ENCODE measurements around the gene CCR1. TPM values are rescaled to one million over a fixed set of nuclear protein-coding genes. Genes with fewer than 3 reads are reported as not detected.

Gene CCR1
- total RNA-seq, 1 donor from 2014 or later, result 2.0 TPM

DNA sequence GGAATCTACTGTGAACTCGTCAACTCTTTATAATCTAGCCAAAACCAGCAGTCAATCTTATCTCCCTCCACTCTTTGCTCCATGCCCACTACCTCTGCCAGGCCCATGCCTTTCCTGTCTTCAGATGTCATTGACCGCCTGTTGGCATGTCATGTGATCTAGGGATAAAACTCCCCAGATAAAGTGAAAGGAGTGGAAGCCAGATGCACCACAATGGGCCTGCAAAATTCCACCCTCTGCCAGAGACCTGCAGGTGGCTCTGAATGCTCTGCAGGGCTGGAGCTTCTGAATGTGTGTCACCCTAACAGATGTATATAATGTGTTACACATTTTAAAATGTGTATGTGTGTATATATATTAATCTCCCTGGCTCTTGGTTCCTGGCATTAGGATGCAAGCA, 31.8 kb upstream of the CCR1 start:
- TF ChIP-seq, protein P1, sequence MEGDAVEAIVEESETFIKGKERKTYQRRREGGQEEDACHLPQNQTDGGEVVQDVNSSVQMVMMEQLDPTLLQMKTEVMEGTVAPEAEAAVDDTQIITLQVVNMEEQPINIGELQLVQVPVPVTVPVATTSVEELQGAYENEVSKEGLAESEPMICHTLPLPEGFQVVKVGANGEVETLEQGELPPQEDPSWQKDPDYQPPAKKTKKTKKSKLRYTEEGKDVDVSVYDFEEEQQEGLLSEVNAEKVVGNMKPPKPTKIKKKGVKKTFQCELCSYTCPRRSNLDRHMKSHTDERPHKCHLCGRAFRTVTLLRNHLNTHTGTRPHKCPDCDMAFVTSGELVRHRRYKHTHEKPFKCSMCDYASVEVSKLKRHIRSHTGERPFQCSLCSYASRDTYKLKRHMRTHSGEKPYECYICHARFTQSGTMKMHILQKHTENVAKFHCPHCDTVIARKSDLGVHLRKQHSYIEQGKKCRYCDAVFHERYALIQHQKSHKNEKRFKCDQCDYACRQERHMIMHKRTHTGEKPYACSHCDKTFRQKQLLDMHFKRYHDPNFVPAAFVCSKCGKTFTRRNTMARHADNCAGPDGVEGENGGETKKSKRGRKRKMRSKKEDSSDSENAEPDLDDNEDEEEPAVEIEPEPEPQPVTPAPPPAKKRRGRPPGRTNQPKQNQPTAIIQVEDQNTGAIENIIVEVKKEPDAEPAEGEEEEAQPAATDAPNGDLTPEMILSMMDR (IDR thresholded peaks at IDR 0.05; ENCODE audit: borderline replicate concordance), result no peak
- Histone ChIP-seq H3K4me3 (no peak overlapping the region), H3K4me1 (no peaks in the 10 kb centered on the region), H3K36me3 (no peaks in the 10 kb centered on the region), H3K9me3 (replicated peaks) (no peaks in the 10 kb centered on the region), H3K27ac (replicated peaks) (no peak overlapping the region), H3K27me3 (ENCODE audit: low read depth) (peaks cover 18% of the 10 kb centered on the region)
- intact Hi-C loops (cut with micrococcal nuclease), result no loop called here
- no peak for DNase-seq

DNA sequence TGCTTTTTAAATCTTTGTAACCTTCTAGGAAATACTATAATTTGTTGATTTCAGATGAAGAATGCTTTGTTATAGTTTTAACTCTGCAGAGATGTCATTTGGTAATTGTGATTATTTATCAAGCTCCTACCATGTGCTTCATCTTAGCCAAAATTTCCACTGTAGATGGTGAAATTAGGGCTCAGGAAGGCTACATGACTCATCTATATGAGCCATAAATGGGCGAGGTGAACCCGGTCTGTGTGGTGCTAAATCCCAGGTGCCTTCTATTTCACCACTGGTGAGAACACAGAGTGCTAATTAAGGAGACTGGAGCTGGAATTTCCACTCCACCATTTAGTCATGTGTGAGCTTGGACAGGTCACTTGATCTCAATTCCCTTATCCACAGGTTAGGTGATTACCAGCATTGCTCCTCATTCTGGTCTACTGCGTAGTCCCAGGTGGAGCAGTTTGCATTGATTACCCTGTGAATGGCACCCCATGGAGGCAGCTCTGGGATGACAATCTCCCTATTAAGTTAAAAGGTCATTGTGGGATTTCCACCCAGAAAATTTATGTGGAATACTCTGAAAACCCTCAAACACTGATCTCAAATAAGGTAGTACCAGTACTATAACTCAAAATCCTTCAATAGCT, 31.3 kb upstream of the CCR1 start:
- no peaks in the 10 kb centered on the region for H3K9me3 ChIP-seq (replicated peaks)
- H3K4me1 ChIP-seq, result no peaks in the 10 kb centered on the region
- DNase-seq, result no peak
- intact Hi-C loops (cut with micrococcal nuclease), result no loop called here
- peaks cover 22% of the 10 kb centered on the region for H3K27me3 ChIP-seq (ENCODE audit: low read depth)
- H3K27ac ChIP-seq (replicated peaks), result no peak overlapping the region
- TF ChIP-seq, protein P1 (IDR thresholded peaks at IDR 0.05; ENCODE audit: borderline replicate concordance), result no peak
- H3K36me3 ChIP-seq, result no peaks in the 10 kb centered on the region
- H3K4me3 ChIP-seq, result no peak overlapping the region

DNA sequence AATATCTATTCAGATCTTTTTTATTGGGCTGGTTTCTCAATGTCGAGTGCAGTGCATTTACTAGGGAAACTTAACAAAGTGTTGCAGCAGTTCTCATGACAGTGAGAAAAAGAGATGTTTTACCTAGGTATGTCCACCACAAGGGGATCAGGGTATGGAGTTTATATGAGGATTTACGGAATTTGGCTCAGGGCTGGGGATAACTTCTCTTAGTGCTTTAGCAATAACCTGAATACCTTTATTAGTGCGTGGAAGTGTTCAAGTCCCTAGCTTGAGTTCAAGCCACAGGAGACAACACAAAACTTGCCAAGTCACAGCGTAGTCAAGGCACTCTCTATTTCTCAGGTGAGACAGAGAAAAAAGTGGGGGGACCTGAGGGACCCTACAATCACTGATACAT, 30.3 kb upstream of the CCR1 start:
- H3K27me3 ChIP-seq (ENCODE audit: low read depth), result peaks cover 32% of the 10 kb centered on the region
- no peak overlapping the region for H3K27ac ChIP-seq (replicated peaks)
- intact Hi-C loops (cut with micrococcal nuclease), result no loop called here
- H3K9me3 ChIP-seq (replicated peaks), result no peaks in the 10 kb centered on the region
- no peaks in the 10 kb centered on the region for H3K4me1 ChIP-seq
- no peak overlapping the region for H3K4me3 ChIP-seq
- no peaks in the 10 kb centered on the region for H3K36me3 ChIP-seq
- no peak for DNase-seq
- TF ChIP-seq, protein P1 (IDR thresholded peaks at IDR 0.05; ENCODE audit: borderline replicate concordance), result no peak

DNA sequence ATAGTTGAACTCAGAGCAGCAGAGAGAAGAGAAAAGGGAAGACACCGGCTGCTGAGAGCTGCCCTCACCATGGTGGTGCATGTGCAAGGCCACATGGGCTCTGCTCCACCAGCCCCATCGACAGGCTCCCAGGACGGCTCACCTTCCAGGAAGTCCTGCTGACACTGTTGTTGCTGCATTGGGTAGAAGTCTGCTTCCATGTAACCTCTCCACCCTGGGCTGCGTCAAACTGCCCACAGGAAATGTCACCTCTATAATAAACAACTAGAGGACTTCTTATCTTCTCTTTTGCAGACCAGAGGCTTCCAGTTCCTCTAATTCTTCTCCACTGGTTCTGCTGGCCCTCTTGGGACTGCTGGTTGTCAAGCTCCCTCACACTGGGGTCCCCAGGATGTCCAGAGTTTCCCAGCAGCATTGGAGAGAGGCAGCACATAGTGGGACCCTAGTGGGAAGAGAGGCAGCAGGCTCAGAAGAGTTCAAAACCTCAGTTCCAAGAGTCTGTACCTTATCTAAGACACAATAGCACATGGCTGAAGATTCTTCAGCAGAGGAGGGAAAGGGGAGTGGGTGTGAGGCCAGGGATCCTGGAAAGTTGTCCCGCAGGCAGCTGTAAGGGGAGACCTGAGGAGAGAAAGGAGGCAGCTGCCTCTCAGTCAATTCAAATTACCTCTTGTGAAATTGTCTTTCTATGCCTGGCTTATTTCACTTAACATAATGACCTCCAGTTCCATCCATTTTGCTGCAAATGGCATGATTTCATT, 28.4 kb upstream of the CCR1 start:
- Histone ChIP-seq H3K4me3 (no peak overlapping the region), H3K27ac (replicated peaks) (no peak overlapping the region), H3K36me3 (no peaks in the 10 kb centered on the region), H3K27me3 (ENCODE audit: low read depth) (peaks cover 40% of the 10 kb centered on the region), H3K9me3 (replicated peaks) (no peaks in the 10 kb centered on the region), H3K4me1 (no peaks in the 10 kb centered on the region)
- no peak for DNase-seq
- TF ChIP-seq, protein P1 (IDR thresholded peaks at IDR 0.05; ENCODE audit: borderline replicate concordance), result no peak
- intact Hi-C loops (cut with micrococcal nuclease), result no loop called here

DNA sequence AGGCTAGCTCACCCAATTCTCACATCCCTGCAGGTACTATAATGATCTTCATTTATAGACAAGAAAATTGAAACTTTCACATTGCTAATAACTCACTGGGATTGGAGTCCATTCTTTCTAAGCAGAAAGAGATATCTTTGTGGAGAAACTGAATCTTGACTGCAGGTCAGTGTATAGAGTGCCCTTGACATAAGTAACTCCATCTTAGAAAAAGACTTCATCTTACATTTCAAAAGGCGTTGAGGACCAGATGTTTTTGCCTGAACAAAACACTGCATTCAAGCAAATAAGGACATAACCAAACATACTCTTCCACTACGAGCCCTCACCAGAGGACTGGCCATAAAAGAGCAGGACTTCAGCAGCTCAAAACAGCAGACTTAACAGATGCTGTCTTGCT, 27.3 kb upstream of the CCR1 start:
- Histone ChIP-seq H3K36me3 (no peaks in the 10 kb centered on the region), H3K4me3 (no peak overlapping the region), H3K27me3 (ENCODE audit: low read depth) (peaks cover 50% of the 10 kb centered on the region), H3K4me1 (no peaks in the 10 kb centered on the region), H3K27ac (replicated peaks) (no peak overlapping the region), H3K9me3 (replicated peaks) (no peaks in the 10 kb centered on the region)
- TF ChIP-seq, protein P1 (IDR thresholded peaks at IDR 0.05; ENCODE audit: borderline replicate concordance), result no peak
- intact Hi-C loops (cut with micrococcal nuclease), result no loop called here
- DNase-seq, result no peak

All from left ventricle myocardium inferior (tissue), 1 donor.